ENCODE data around the gene ATXN2L.

- TF ChIP-seq, protein P1, sequence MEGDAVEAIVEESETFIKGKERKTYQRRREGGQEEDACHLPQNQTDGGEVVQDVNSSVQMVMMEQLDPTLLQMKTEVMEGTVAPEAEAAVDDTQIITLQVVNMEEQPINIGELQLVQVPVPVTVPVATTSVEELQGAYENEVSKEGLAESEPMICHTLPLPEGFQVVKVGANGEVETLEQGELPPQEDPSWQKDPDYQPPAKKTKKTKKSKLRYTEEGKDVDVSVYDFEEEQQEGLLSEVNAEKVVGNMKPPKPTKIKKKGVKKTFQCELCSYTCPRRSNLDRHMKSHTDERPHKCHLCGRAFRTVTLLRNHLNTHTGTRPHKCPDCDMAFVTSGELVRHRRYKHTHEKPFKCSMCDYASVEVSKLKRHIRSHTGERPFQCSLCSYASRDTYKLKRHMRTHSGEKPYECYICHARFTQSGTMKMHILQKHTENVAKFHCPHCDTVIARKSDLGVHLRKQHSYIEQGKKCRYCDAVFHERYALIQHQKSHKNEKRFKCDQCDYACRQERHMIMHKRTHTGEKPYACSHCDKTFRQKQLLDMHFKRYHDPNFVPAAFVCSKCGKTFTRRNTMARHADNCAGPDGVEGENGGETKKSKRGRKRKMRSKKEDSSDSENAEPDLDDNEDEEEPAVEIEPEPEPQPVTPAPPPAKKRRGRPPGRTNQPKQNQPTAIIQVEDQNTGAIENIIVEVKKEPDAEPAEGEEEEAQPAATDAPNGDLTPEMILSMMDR (IDR thresholded peaks at IDR 0.05), result no peak
- no peak for TF ChIP-seq POLR2AphosphoS5 (IDR thresholded peaks at IDR 0.05; ENCODE audit: low read depth, low read length)
- TF ChIP-seq SIN3A (IDR thresholded peaks at IDR 0.05; ENCODE audit: borderline replicate concordance, insufficient read depth, low read depth, low read length), result no peak
These were observed 61.2 kb downstream of the ATXN2L start for GRCh38 chr16:28884045-28884444.

All from Panc1 (cell line).